AG10803 (cell line): ENCODE measurements around the gene TXNRD1.

Source experiments
- DNase-seq: peaks from one replicate; pipeline ENCODE4 v3.0.0; 2010; ENCODE audit warnings: low read depth
- H3K4me3 ChIP-seq: 2 replicates; pipeline ENCODE4 v1.5.1; 2011; ENCODE audit warnings: mild to moderate bottlenecking, low read length, control low read depth
- TF ChIP-seq, protein P1 (sequence below): conservative IDR thresholded peaks from 2 replicates; pipeline ENCODE4 v1.5.1; 2011; ENCODE audit warnings: mild to moderate bottlenecking, low read length, control low read depth, inconsistent platforms

The TXNRD1 gene

DNA sequence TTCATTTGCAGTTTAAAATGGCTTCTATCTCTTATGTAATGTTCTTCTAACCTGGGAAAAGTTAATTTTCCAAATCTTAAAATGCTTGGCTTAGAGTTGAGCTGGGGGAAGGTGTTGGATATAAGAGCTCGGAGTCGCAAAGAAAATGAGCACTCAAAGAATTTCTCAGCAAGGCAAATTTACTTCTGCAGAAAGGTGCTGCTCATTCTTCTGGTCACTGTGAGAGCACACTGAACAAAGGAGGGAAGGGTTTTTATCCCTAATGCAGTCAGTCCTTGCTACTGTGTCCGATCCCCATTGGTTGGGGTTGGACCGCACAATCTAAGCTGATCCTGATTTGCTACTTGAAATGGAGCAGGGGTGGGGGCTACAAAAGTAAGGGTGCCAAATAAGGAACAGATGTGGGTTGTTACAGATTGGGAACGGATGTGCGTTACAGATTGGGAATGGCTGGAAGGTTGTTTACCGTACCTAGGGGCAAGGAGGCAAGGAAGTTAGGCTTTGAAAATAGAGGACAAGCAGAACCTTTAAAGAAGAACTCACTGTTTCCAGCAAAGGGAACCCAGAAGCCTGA lies 19.4 kb downstream of the TXNRD1 start:
- no peak for DNase-seq
- TF ChIP-seq, protein P1, sequence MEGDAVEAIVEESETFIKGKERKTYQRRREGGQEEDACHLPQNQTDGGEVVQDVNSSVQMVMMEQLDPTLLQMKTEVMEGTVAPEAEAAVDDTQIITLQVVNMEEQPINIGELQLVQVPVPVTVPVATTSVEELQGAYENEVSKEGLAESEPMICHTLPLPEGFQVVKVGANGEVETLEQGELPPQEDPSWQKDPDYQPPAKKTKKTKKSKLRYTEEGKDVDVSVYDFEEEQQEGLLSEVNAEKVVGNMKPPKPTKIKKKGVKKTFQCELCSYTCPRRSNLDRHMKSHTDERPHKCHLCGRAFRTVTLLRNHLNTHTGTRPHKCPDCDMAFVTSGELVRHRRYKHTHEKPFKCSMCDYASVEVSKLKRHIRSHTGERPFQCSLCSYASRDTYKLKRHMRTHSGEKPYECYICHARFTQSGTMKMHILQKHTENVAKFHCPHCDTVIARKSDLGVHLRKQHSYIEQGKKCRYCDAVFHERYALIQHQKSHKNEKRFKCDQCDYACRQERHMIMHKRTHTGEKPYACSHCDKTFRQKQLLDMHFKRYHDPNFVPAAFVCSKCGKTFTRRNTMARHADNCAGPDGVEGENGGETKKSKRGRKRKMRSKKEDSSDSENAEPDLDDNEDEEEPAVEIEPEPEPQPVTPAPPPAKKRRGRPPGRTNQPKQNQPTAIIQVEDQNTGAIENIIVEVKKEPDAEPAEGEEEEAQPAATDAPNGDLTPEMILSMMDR = no peak
- no peak overlapping the region for H3K4me3 ChIP-seq

DNA sequence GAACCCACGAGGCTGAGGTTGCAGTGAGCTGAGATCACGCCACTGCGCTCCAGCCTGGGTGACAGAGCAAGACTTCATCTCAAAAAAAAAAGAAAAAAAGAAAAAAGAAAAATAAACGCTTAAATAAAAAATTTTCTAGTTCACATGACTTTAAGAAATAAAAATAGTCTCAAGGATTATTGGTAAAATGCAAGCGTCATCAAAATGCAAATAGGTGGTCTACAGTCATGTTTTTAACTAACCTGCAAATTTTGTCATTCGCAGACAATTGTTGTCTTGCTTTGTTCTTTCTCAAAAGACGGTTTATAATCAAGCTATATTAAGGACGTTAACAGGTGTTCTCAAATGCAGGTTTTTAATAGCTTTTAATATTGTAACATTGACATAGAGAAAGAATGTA lies 22.4 kb downstream of the TXNRD1 start:
- TF ChIP-seq, protein P1 = no peak
- DNase-seq = no peak
- H3K4me3 ChIP-seq = no peak overlapping the region

DNA sequence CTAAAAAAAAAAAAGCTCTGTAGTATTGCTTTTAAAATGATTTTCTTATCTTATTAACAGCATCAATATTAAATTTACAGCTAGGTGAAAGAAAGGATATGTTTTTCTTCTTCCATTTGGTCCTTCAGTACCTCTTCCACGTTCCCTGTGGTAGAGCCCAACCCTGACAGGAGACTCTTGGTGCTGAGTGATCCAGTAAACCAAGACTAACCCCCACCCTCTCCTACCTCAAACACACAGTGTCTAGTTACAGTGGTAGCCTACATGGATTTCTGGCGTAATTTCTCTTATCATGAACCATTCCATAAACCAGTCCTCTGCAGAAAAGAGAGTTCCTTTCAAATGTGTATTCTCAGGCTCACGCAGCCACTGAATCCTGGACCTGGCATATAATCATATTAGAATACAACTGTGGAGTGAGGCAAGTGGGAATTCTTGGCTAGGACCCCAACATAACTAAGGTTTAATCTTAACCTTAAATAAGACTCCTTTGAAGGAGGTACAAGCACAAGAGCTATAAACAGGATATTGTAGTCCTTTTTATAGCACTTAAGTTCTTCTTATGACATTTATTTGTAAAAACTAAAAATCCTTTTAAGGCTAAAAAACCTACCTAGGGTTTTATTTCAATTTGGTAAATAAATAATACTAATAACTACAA lies 27.1 kb downstream of the TXNRD1 start:
- DNase-seq = no peak
- H3K4me3 ChIP-seq = no peak overlapping the region
- TF ChIP-seq, protein P1 = no peak

DNA sequence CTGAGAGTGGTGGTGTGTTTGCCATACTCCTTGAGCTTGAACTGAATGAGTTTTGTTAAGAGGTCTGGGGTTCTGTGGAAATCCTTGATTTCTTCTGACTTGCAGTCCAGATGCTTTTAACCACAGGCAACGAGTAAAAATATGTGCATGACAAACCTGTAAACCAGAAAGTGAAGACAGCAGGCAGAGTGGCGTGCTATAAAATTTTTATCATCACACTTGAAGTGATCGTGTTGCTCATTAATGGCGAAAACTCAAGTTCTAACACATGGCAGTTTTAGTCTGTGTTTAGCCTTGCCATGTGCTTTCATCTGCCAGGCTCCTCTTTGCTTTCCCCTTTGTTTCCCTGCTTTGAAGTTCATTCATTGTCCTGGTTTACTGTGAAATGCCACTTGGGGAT lies 28.0 kb downstream of the TXNRD1 start:
- TF ChIP-seq, protein P1 = no peak
- peak; percentile 84 for DNase-seq
- no peak overlapping the region for H3K4me3 ChIP-seq

DNA sequence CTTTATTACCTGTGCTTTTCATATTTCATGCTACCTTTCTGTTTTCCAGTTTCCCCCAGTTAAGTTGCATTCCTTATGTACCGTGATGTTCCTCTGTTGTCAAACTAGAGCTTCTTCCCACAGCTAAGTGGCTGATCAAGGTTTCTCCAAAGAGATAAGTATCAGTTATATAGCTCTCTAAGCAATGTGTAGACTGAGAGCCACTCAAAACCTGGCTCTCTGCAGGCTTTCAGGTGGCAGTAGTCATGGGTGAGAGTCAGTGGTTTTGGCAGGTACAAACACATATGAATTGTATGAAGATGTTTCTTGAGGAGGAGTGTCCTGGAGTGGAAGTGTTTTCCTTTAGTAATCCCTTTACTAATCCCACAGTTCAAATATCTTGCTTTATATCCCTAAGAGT lies 28.4 kb downstream of the TXNRD1 start:
- no peak for DNase-seq

DNA sequence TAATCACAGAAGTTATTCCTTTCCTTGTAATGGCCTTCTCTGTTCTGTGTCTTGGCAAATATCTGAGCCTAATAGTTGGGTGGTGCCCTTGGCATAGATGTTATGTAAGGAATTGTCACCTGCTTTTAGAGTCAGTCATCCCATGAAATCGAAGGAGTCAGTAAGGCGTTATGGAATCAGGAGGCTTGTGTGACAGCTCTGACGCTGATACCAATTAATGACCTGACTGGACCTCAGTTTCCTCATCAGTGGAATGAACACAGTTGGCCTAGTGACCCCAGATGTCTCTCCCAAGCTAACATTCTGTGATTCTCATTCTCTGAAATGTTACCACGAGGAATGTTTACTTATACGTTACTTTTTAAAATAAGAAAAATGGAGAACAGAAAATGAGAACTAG lies 32.1 kb downstream of the TXNRD1 start:
- TF ChIP-seq, protein P1 = no peak
- H3K4me3 ChIP-seq = no peak overlapping the region
- no peak for DNase-seq

More for the DNA sequence above, 28.4 kb downstream of the TXNRD1 start:
- TF ChIP-seq, protein P1 = no peak
- no peak overlapping the region for H3K4me3 ChIP-seq

DNA sequence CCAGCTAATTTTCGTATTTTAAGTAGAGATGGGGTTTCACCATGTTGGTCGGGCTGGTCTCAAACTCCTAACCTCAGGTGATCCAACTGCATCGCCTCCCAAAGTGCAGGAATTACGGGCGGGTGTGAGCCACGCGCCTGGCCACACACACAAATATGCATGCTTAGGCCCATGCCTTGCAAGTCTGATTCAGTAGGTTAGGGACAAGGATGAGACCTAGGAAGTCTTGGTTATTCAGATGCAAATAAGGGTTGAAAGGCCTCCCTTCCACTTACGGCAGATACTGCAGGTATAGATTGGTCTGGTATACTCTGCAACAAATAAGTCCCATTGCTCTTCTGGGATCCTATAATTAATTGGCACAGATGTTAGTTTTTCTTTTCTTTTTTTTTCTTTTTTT lies 32.9 kb downstream of the TXNRD1 start:
- H3K4me3 ChIP-seq = no peak overlapping the region
- no peak for DNase-seq
- TF ChIP-seq, protein P1 = no peak
